H9 (cell line): ENCODE results near the gene DNAH1. TPM values are rescaled to one million over a fixed set of nuclear protein-coding genes. Genes with fewer than 3 reads are reported as not detected.

Source experiments
- DNase-seq: peaks from one replicate; pipeline ENCODE4 v3.0.0-alpha.2; 2017
- H2AFZ ChIP-seq: one replicate; pipeline ENCODE4 v1.6.1; 2013; ENCODE audit warnings: mild to moderate bottlenecking, low read length, control low read depth, moderate library complexity
- H2AK5ac ChIP-seq: 2 replicates; pipeline ENCODE4 v1.6.1; 2013; ENCODE audit warnings: low read length, control low read depth, mixed read lengths; ENCODE audit not compliant: insufficient read length
- H2BK120ac ChIP-seq: one replicate; pipeline ENCODE4 v1.6.1; 2013; ENCODE audit warnings: low read depth, mild to moderate bottlenecking, low read length, control low read depth, inconsistent platforms; ENCODE audit not compliant: poor library complexity, severe bottlenecking
- H2BK12ac ChIP-seq: 2 replicates; pipeline ENCODE4 v1.6.1; 2013; ENCODE audit warnings: low read length, control low read depth, mixed read lengths, low read depth; ENCODE audit not compliant: insufficient read length
- H2BK15ac ChIP-seq: 2 replicates; pipeline ENCODE4 v1.6.1; 2013; ENCODE audit warnings: low read depth, low read length, control low read depth
- H2BK20ac ChIP-seq: one replicate; pipeline ENCODE4 v1.6.1; 2013; ENCODE audit warnings: low read depth, mild to moderate bottlenecking, low read length, control low read depth, inconsistent platforms; ENCODE audit not compliant: poor library complexity, severe bottlenecking
- H2BK5ac ChIP-seq: 2 replicates; pipeline ENCODE4 v1.6.1; 2013; ENCODE audit warnings: low read length, control low read depth, mixed read lengths; ENCODE audit not compliant: insufficient read length
- H3K14ac ChIP-seq: 2 replicates; pipeline ENCODE4 v1.6.1; 2013; ENCODE audit warnings: low read length, control low read depth; ENCODE audit not compliant: insufficient read depth
- H3K18ac ChIP-seq: 2 replicates; pipeline ENCODE4 v1.6.1; 2013; ENCODE audit warnings: low read depth, mild to moderate bottlenecking, mixed read lengths, low read length, control low read depth; ENCODE audit not compliant: insufficient read length
- H3K23ac ChIP-seq: 2 replicates; pipeline ENCODE4 v1.6.1; 2013; ENCODE audit warnings: low read length, control low read depth, mixed read lengths, low read depth; ENCODE audit not compliant: insufficient read length
- H3K23me2 ChIP-seq: 2 replicates; pipeline ENCODE4 v1.6.1; 2013; ENCODE audit warnings: low read depth, mild to moderate bottlenecking, mixed read lengths, low read length, control low read depth; ENCODE audit not compliant: insufficient read length, poor library complexity, severe bottlenecking
- H3K27ac ChIP-seq: 2 replicates; pipeline ENCODE4 v1.5.1; 2013; ENCODE audit warnings: low read length, control low read depth, mixed read lengths, low read depth; ENCODE audit not compliant: insufficient read length
- H3K27me3 ChIP-seq: 2 replicates; pipeline ENCODE4 v1.6.1; 2013; ENCODE audit warnings: low read length, control low read depth, inconsistent platforms; ENCODE audit not compliant: insufficient read depth
- H3K4ac ChIP-seq: 2 replicates; pipeline ENCODE4 v1.6.1; 2013; ENCODE audit warnings: low read depth, mild to moderate bottlenecking, control low read depth, inconsistent platforms, low read length, moderate library complexity
- H3K4me1 ChIP-seq: 2 replicates; pipeline ENCODE4 v1.6.1; 2013; ENCODE audit warnings: low read length, control low read depth, inconsistent platforms; ENCODE audit not compliant: insufficient read depth
- H3K4me2 ChIP-seq: 2 replicates; pipeline ENCODE4 v1.6.1; 2013; ENCODE audit warnings: low read length, control low read depth, mixed read lengths; ENCODE audit not compliant: insufficient read length, insufficient read depth
- H3K56ac ChIP-seq: 2 replicates; pipeline ENCODE4 v1.6.1; 2013; ENCODE audit warnings: low read depth, mild to moderate bottlenecking, mixed read lengths, low read length, control low read depth; ENCODE audit not compliant: insufficient read length
- H3K79me1 ChIP-seq: 2 replicates; pipeline ENCODE4 v1.6.1; 2013; ENCODE audit warnings: low read depth, mild to moderate bottlenecking, moderate library complexity, low read length, control low read depth, inconsistent platforms; ENCODE audit not compliant: insufficient read depth, poor library complexity, severe bottlenecking
- H3K79me2 ChIP-seq: 2 replicates; pipeline ENCODE4 v1.6.1; 2013; ENCODE audit warnings: low read length, control low read depth, inconsistent platforms; ENCODE audit not compliant: insufficient read depth
- H3K9ac ChIP-seq: 2 replicates; pipeline ENCODE4 v1.6.1; 2013; ENCODE audit warnings: low read length, control low read depth, mixed read lengths; ENCODE audit not compliant: insufficient read length; ENCODE audit errors: extremely low read depth
- H3K9me3 ChIP-seq: one replicate; pipeline ENCODE4 v1.6.1; 2013; ENCODE audit warnings: low read depth, low read length, inconsistent platforms; ENCODE audit not compliant: control insufficient read depth
- H3T11ph ChIP-seq: one replicate; pipeline ENCODE4 v1.6.1; 2013; ENCODE audit warnings: mild to moderate bottlenecking, low read length, control low read depth, inconsistent platforms
- H4K20me1 ChIP-seq: one replicate; pipeline ENCODE4 v1.6.1; 2013; ENCODE audit not compliant: control insufficient read depth, insufficient read length, insufficient read depth
- H4K5ac ChIP-seq: 2 replicates; pipeline ENCODE4 v1.6.1; 2013; ENCODE audit warnings: low read depth, mild to moderate bottlenecking, mixed read lengths, low read length, control low read depth; ENCODE audit not compliant: insufficient read length
- H4K8ac ChIP-seq: replicated peaks from 2 replicates; pipeline ENCODE4 v1.6.1; 2013; ENCODE audit warnings: low read length, control low read depth, mixed read lengths, low read depth; ENCODE audit not compliant: insufficient read length
- H4K91ac ChIP-seq: 2 replicates; pipeline ENCODE4 v1.6.1; 2013; ENCODE audit warnings: low read depth, mild to moderate bottlenecking, moderate library complexity, mixed read lengths, low read length, control low read depth; ENCODE audit not compliant: insufficient read length
- H3K27ac Mint-ChIP-seq, 3 experiments: 2 replicates in 2 of 3; 3 replicates in 1 of 3; pipeline ENCODE4 v1.8.0; 2020 to 2021; ENCODE audit warnings: mixed read lengths in 3 of 3, mild to moderate bottlenecking in 1 of 3, moderate library complexity in 1 of 3
- H3K27me3 Mint-ChIP-seq: 2 replicates; pipeline ENCODE4 v1.8.0; 2021; ENCODE audit warnings: low read depth, mild to moderate bottlenecking, moderate library complexity, mixed read lengths
- H3K36me3 Mint-ChIP-seq, 3 experiments: 2 replicates in 2 of 3; 3 replicates in 1 of 3; pipeline ENCODE4 v1.8.0; 2020 to 2021; ENCODE audit warnings: low read depth in 3 of 3, mixed read lengths in 3 of 3; ENCODE audit not compliant: insufficient read depth in 1 of 3
- H3K4me1 Mint-ChIP-seq, 2 experiments: 2 replicates each; pipeline ENCODE4 v1.8.0; 2020; ENCODE audit warnings: mixed read lengths in 2 of 2
- H3K4me3 Mint-ChIP-seq, 2 experiments: 2 replicates in 1 of 2; 3 replicates in 1 of 2; pipeline ENCODE4 v1.8.0; 2020 to 2021; ENCODE audit warnings: mild to moderate bottlenecking in 2 of 2, mixed read lengths in 2 of 2, moderate library complexity in 1 of 2
- H3K9me3 Mint-ChIP-seq, 2 experiments: 2 replicates in 1 of 2; 3 replicates in 1 of 2; pipeline ENCODE4 v1.8.0; 2020; ENCODE audit warnings: mild to moderate bottlenecking in 2 of 2, mixed read lengths in 2 of 2, moderate library complexity in 1 of 2
- CTCF ChIP-seq: fragments of 200-600 bp; sonication (generic); conservative IDR thresholded peaks from 3 replicates; pipeline ENCODE4 v1.8.0; 2021; ENCODE audit warnings: antibody characterized with exemption, mild to moderate bottlenecking
- WGBS: extraction: QIAGEN DNeasy Blood & Tissue Kit; methylation state at CpG from one replicate; pipeline ENCODE4 v1.1.7; 2013; ENCODE audit warnings: missing lambda C conversion rate, low lambda C conversion rate, mixed read lengths; ENCODE audit not compliant: insufficient read length; ENCODE audit errors: extremely low coverage; 5-methylcytosine and 5-hydroxymethylcytosine counted together
- total RNA-seq: library from RNA; stranded (reverse); gene quantifications from 2 replicates; pipeline ENCODE4 v1.2.1, GENCODE V29; 2021

Gene DNAH1
- total RNA-seq, 1 experiment from 2014 or later = 2.0 TPM

GRCh38 chr3:52291508-52292181 lies 24.5 kb upstream of the DNAH1 start:
- no peak overlapping the region for H3K4me3 Mint-ChIP-seq
- Histone ChIP-seq H3K27me3 (no peaks in the 10 kb centered on the region), H4K20me1 (no peaks in the 10 kb centered on the region), H3K18ac (no peak overlapping the region), H2AK5ac (no peak overlapping the region), H3K14ac (no peak overlapping the region), H2BK120ac (no peak overlapping the region), H3K79me1 (no peaks in the 10 kb centered on the region), H3K56ac (no peak overlapping the region), H3K4me2 (no peak overlapping the region), H2BK5ac (no peak overlapping the region), H3K27ac (no peak overlapping the region), H2AFZ (no peak overlapping the region), H3K4me1 (no peaks in the 10 kb centered on the region), H3T11ph (no peak overlapping the region), H2BK20ac (no peak overlapping the region), H3K23ac (no peak overlapping the region), H3K23me2 (peaks cover 3% of the 10 kb centered on the region), H2BK15ac (no peak overlapping the region), H4K91ac (no peak overlapping the region), H3K79me2 (no peaks in the 10 kb centered on the region), H2BK12ac (no peak overlapping the region), H3K9ac (no peak overlapping the region), H4K8ac (no peak overlapping the region), H3K9me3 (no peaks in the 10 kb centered on the region), H3K4ac (no peak overlapping the region), H4K5ac (no peak overlapping the region)
- peaks cover 8 to 9% of the 10 kb centered on the region in 2 experiments for H3K4me1 Mint-ChIP-seq
- DNase-seq = no peak
- no peak overlapping the region; a peak in 1 of 7 replicates for H3K27ac Mint-ChIP-seq
- peak; percentile 69 for TF ChIP-seq CTCF
- no peaks in the 10 kb centered on the region; a peak in 3 of 7 replicates for H3K36me3 Mint-ChIP-seq
- WGBS = no CpG with 5 or more reads among the region's 7 CpGs
- H3K9me3 Mint-ChIP-seq = no peaks in the 10 kb centered on the region
- H3K27me3 Mint-ChIP-seq = no peaks in the 10 kb centered on the region
